Activated T-helper 1 cell treated with Interleukin-2 at 50 U/mL for 16 hours (primary cell): ENCODE data around the gene ABL1.
"Not testable (repeated sequence)": the region's sequence is repeated elsewhere in the genome, so short reads cannot be mapped to it uniquely, and the experiment has no call there.

Experiments
- DNase-seq: peaks from one replicate; pipeline ENCODE4 v3.0.0-alpha.2; 2020; ENCODE audit warnings: low read depth

The ABL1 gene

GRCh38 chr9:130904070-130905044 lies 69.3 kb downstream of the ABL1 start:
- no peak for DNase-seq

- no peak for DNase-seq
These were observed 70.3 kb downstream of the ABL1 start for GRCh38 chr9:130905125-130905901.

- no peak for DNase-seq
These were observed 71.1 kb downstream of the ABL1 start for GRCh38 chr9:130905902-130906734.

DNA sequence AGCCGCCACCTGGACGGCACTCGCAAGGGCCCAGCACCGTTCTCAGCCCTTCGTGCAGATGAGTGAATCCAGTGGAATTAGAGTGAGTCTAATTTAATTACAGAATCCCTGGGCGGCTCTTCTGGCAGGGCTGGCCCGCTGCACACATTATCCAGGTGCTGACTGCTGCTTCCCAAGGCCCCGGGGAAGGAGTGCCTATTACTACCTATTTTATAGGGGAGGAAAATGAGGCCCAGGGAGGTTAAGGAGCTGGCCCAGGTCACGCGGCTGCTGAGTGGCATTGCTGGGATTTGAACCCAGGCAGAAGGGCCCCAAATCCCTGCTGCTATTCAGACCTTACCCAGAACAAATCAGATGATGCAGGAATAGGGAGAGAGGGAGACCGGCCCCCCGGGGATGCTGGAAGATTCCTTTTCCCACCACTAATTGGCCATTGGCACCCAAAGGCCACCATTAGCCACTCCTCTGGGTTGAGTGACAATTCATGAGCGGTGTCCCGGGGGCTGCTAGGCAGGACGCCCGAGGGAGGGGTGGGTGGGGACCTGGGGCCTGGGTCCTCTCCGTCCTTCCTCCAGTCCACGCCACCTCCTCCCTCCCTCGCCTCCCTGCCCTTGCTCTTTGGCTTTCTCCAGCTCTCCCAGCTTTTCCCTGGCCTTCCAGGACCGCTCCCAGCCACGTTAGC lies 71.8 kb downstream of the ABL1 start:
- DNase-seq, result no peak

- no peak for DNase-seq
These were observed 73.3 kb downstream of the ABL1 start for GRCh38 chr9:130908146-130908877.

GRCh38 chr9:130908878-130909355 lies 73.9 kb downstream of the ABL1 start:
- no peak for DNase-seq

GRCh38 chr9:130910041-130910440 lies 75.0 kb downstream of the ABL1 start:
- not testable (repeated sequence) for DNase-seq

- DNase-seq, result not testable (repeated sequence)
These were observed 75.6 kb downstream of the ABL1 start for GRCh38 chr9:130910670-130911069.

GRCh38 chr9:130911254-130912049 lies 76.4 kb downstream of the ABL1 start:
- DNase-seq, result no peak

DNA sequence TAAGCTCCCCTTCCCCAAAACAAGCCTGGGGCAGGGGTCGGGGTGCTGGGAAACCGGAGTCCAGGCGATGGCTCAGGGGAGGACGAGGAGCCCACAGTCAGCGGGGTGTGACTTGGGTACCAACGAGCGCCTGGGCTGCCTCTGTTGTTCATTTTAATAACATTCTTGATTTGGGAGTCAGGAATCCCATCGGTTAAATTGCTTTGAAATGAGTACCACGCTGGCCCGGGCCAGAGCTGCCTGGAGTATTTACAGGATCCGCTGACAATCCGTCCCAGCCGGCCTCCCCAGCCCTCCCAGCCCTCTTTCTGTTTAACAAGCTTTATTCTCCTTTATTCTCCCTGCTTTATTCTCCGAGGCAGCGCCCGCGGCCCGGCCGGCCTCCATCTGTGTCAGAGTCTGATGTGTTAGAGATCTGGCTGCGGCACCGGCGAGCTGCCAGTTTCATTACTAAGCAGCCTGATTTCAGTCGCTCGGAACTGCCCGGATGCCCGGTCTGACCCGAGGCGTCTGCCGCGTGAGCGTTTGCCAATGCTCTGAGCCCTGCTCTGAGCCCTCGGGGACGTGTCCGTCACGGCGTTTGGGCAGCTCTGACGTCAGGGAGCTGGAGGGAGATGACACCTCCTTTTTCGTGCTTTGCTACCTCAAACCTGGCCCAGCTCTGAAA lies 78.0 kb downstream of the ABL1 start:
- no peak for DNase-seq

DNA sequence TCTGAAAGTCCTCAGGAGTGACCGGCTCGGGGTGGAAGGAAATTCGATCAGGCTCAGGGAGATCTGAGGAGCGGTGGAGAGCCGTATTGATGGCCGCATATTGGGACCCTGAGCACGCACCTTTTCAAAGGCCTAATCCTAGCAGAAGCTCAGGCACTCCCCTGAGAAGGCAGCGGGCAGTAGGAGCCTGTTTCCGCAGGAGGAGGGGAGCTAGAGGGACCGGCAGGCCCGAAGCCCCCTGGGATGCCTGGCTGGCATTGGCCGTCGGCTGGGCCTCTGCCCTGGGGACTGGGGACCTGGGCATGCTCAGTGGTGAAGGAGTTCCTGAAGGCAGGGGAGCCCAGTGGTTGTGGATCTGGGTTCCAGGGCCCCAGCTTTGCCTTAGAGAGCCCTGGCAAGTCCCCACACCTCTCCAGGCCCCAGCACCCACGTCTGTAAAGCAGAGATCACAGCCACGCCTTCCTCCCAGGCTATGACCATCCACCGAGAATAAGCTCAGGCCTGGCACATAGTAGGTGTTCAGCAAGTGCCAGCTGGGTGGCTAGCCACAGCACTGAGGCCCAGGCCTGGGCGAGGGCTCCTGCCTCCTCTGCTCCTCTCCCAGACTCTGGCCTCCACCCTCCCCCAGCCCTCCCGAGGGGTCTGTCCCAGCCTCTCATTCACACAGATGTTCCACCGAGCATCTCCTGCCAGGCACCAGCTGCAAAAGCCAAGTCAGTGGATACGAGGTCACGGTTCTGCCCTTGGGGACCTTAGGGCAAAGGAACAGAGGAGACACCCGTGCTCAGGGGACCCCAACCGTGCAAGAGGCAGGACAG lies 78.8 kb downstream of the ABL1 start:
- DNase-seq, result no peak

GRCh38 chr9:130914417-130915095 lies 79.5 kb downstream of the ABL1 start:
- DNase-seq, result no peak

DNA sequence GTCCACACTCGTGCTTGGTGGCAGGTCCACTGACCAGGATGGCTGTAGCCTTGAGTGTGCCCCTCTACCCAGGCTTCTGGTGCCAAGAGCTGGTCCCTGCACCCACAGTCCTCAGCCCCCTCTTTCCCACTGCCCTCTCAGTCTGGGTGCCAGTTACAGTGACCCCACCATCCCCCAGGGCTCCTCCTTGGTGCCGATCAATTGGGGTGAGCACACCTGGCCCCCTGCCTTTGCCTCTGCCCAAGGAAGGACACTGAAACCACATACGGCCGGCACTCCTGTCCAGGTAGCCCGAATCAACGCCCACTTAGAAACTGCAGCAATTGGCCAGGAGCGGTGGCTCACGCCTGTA lies 80.0 kb downstream of the ABL1 start:
- DNase-seq, result no peak

DNA sequence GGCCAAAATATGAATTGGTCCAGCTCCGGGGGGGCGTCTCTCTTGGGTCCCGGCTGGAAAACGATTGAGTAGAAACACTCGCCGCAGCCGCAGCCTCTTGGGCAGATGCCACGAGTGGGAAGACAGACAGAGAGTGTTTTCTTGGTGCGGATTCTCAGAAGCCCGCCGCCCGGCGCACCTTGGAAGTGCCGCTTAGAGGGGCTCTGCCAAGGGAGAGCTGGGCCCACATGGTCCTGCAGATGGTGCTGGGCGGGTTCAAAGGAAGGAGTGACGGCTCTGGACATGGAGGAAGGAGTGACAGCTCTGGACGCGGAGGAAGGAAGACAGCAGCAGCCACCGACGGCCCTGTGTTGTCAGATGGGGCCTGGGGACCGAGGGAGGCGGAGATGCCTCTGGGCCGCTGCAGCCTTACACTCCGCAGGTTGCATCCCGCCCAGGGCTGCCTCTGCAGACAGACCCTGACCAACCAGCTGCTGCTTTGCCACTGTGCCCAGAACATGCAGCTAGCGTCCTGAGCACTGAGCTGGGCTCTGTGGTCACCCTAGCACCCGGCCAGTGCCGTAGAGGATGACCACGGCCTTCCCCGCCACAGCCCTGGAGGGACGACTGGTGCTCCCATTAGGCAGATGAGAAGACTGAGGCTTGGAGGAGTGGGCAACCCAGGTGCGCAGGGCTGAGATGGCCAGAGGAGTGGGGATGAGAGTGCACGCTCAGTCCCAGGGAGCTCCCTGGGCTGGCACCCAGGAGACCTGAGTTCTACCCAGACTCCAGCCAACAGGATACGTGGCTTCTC lies 82.3 kb downstream of the ABL1 start:
- no peak for DNase-seq

DNA sequence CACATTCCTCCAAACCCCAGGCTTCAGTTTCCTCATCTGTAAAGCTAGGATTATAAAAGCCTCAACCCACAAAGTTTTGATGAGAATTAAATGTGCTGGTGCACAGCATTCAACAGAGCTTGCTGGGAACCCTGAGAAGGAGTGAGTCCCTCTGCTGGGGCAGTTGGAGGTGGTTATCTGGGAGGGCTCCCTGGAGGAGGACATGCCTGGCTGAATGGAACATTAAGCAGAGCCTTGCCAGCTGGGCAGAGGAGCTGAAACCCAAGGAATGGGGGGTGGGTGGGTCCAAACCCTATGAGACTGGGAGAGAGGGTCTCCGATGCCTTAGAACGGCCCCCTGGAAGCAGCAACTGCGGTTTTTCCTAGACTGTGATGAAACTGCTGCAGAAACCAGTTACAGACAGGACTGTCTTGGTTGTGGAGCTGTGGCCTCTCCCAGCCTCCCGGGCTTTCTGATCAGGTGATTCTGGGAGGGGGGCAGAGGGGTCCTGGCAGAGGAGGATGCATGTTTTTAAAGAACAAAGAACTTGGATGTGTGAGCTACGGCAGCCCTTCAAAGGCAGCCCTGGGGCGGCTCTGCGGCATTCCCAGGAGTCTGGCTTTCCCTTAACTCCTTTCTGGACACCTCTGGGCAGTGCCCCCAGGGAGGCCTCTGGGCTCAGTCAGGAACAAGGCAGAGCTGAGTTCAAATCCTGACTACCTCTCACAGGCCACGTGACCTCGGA lies 83.2 kb downstream of the ABL1 start:
- DNase-seq, result no peak

- no peak for DNase-seq
These were observed 83.9 kb downstream of the ABL1 start for GRCh38 chr9:130918826-130919558.
